HUDEP-2 (cell line): ENCODE measurements around the gene RFX6.

Experiments
- DNase-seq, 76 experiments: peaks; one replicate each; lab custom pipeline; 2025; ENCODE audit not compliant: unreplicated experiment in 76 of 76; lab: John Stamatoyannopoulos, UW

Gene RFX6

DNA sequence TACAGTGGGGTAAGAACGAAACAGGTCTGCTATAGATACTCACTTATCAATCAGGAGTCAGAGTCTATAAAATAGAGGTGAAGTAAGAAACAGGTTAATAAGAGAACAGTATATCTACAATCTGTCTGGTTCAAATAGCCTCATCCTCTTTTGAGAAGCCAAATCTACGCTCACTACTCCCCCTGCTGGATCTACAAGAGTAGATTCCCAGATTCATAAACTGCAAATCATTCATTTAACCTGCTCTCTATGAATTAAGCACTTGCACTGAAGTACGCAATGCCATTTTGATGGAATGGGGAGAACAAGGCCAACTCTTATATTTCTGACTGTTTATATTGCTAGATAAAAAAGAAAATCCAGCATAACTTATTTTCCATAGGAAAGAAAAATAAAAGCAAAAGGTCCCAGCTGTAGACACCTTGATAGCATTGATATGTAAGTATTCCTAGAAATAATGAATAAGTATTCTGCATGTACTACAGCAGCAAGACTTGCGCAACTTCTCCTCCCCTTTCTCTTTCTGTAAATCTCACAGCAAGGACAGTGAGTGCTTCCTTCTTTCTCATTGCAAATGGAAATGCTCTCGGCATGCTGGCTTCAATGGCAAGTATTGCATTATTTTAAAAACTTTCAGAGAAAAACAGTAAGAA lies 92.3 kb downstream of the RFX6 start:
- DNase-seq: peak in 23 of 76 experiments; percentile 5 to 62 (median 31)

DNA sequence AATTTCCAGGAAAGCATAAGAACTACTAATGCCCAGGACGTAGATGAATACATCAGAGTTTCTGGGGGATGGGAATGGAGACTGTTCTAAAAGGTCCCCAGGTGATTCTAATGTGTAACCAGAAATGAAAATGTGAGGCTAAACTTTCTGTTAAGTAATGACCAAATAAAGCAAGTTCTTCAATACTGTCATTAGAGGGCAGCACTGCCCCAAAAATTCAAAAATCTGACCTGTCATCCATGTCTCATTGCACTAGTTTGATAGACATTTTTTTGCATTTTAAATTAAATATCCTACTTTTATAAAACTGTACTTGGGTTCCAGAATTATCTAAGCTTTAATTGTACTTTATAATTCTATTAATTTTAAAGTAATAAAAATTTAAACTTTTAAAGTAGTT lies 94.9 kb downstream of the RFX6 start:
- DNase-seq: peak in 28 of 76 experiments; percentile 5 to 50 (median 27)

DNA sequence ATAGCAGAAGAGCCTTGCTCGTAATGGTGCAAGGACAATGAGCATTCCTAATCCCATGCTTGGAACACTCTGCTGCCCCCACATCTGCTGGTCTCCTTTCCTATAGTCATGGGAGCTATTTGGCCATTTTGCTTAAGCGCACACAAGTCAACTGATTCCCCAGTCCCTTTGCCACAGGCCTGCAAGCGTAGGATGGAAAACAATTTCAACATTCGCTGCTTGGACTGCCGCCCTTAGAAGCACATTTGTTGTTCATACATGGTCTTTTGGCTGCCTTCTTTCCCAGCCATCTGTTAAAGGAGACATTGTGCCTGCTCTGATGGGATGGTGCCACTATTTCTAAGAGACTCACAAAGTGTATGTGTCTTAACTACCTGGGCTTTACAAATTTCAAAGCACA lies 96.9 kb downstream of the RFX6 start:
- DNase-seq: no peak

DNA sequence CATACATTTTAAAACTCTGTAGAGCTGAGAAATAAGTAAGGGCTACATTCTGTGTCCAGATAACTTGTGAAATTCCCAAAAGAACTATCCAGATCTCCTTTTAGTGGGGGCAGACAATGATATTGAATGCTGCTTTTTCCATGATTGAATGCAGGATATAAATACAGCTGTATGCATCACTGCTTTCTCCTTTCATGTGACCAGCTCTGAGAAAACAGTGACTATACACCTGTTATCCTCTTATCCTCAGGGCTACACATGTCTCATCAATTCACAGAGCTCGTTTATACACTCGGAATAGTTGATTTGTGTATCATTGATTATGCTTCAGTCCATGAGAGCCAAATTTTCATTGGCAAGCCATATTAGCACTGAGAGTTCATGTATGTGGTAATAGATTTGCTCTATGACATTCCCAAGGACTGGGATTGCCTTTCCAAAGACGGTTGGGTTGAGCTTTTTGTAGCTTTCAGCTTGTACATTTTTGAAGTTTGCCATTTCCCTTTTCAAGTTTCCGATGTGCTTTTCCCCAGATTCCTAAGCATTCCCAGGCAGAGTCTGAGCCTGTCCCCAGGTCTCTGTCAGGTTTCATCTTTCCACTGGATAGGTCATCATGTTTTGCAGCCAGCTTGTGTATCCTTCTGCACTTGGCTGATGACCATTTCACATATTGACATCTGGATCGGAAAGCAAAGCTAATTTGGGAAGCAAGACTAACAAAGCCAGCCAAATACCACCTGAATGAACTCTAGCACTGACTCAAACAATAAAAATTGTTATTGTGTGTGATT lies 97.7 kb downstream of the RFX6 start:
- DNase-seq: no peak

DNA sequence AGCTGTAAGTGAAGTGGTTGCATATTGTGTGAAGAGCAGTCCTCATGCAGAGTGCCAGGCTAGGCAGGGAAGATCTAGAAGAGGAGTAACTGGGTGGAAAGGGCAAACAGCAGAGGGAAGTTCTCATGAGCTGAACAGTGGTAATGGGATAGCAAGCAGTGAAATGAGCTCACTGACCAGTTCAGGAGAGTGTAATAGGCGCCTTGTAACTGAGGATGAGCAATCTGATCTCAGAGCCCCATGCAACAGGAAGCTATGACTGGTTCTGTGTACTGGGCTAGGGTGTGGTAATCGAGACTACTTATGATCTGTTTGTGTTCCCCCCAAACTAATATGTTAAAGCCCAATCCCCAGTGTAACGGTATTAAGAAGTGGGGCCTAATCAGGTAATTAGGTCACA lies 98.6 kb downstream of the RFX6 start:
- no peak for DNase-seq

DNA sequence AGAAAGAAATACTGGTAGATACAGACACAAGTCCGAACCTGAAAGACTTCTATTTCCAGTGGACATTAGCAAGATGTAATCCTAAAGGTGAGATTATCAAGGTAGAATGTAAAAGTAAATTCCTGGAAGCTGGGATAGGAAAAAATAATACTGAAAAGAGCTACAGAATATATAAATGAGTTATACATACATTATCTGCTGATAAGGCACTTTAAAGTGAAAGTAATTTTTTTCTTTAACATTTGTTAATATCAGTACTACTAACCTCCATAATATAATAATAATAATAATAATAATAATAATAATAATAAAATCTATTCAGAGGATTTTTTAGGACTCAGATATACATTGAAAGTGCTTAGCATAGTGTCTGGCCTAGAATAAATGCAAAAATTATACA lies 102.5 kb downstream of the RFX6 start:
- DNase-seq: no peak
